Neuronal stem cell (in vitro differentiated cells): ENCODE measurements around the gene ZNF568.

Source experiments
- DNase-seq: peaks from one replicate; pipeline ENCODE4 v3.0.0-alpha.2; 2013; ENCODE audit warnings: low spot score
- H2AFZ ChIP-seq: one replicate; pipeline ENCODE4 v1.6.1; 2013; ENCODE audit warnings: mild to moderate bottlenecking, low read length, inconsistent platforms
- H2AK5ac ChIP-seq: 2 replicates; pipeline ENCODE4 v1.6.1; 2013; ENCODE audit warnings: low read depth, mild to moderate bottlenecking, inconsistent platforms, low read length, moderate library complexity, mixed read lengths
- H2BK120ac ChIP-seq: 2 replicates; pipeline ENCODE4 v1.6.1; 2013; ENCODE audit warnings: low read depth, mild to moderate bottlenecking, inconsistent platforms, low read length, moderate library complexity, mixed read lengths
- H2BK12ac ChIP-seq: one replicate; pipeline ENCODE4 v1.6.1; 2013; ENCODE audit warnings: low read length, inconsistent platforms
- H2BK15ac ChIP-seq: 2 replicates; pipeline ENCODE4 v1.6.1; 2013; ENCODE audit warnings: mild to moderate bottlenecking, low read length, inconsistent platforms, mixed read lengths
- H2BK5ac ChIP-seq: one replicate; pipeline ENCODE4 v1.6.1; 2013; ENCODE audit warnings: inconsistent platforms, mild to moderate bottlenecking, low read length, moderate library complexity
- H3K14ac ChIP-seq: one replicate; pipeline ENCODE4 v1.6.1; 2013; ENCODE audit warnings: low read length, inconsistent platforms
- H3K18ac ChIP-seq: 2 replicates; pipeline ENCODE4 v1.6.1; 2013; ENCODE audit warnings: low read length, inconsistent platforms
- H3K23ac ChIP-seq: 2 replicates; pipeline ENCODE4 v1.6.1; 2013; ENCODE audit warnings: low read depth, mild to moderate bottlenecking, mixed read lengths, low read length, inconsistent platforms; ENCODE audit not compliant: poor library complexity
- H3K27ac ChIP-seq: replicated peaks from 3 replicates; pipeline ENCODE4 v1.5.1; 2013; ENCODE audit warnings: low read length, inconsistent platforms
- H3K27me3 ChIP-seq, 3 experiments: 2 replicates each; pipeline ENCODE4 v1.6.1; 2013; ENCODE audit warnings: low read length in 3 of 3, mild to moderate bottlenecking in 2 of 3, inconsistent platforms in 1 of 3, low read depth in 1 of 3, mixed read lengths in 1 of 3, moderate library complexity in 1 of 3; ENCODE audit not compliant: control insufficient read depth in 3 of 3, insufficient read depth in 3 of 3
- H3K36me3 ChIP-seq, 2 donors: replicated peaks in 1 of 2; 2 replicates each; pipeline ENCODE4 v1.6.1; 2013; ENCODE audit warnings: low read length in 2 of 2; ENCODE audit not compliant: control insufficient read depth in 2 of 2, insufficient read depth in 2 of 2
- H3K4ac ChIP-seq: 2 replicates; pipeline ENCODE4 v1.6.1; 2013; ENCODE audit warnings: inconsistent platforms, mild to moderate bottlenecking, low read length, moderate library complexity
- H3K4me1 ChIP-seq, 2 donors: 1 replicate in 1 of 2; 2 replicates in 1 of 2; pipeline ENCODE4 v1.6.1; 2013; ENCODE audit warnings: low read length in 2 of 2, low read depth in 1 of 2; ENCODE audit not compliant: control insufficient read depth in 2 of 2, insufficient read depth in 1 of 2
- H3K4me2 ChIP-seq: one replicate; pipeline ENCODE4 v1.6.1; 2013; ENCODE audit warnings: mild to moderate bottlenecking, low read length, inconsistent platforms; ENCODE audit not compliant: insufficient read depth, poor library complexity, severe bottlenecking
- H3K4me3 ChIP-seq, 2 donors: 2 replicates each; pipeline ENCODE4 v1.5.1; 2013; ENCODE audit warnings: low read length in 2 of 2, mild to moderate bottlenecking in 2 of 2, inconsistent platforms in 1 of 2, moderate library complexity in 1 of 2
- H3K79me1 ChIP-seq: one replicate; pipeline ENCODE4 v1.6.1; 2013; ENCODE audit warnings: low read depth, mild to moderate bottlenecking, inconsistent platforms, low read length, moderate library complexity
- H3K9ac ChIP-seq: one replicate; pipeline ENCODE4 v1.6.1; 2013; ENCODE audit warnings: mild to moderate bottlenecking, low read depth, low read length, inconsistent platforms; ENCODE audit not compliant: poor library complexity
- H3K9me3 ChIP-seq, 2 donors: replicated peaks in 1 of 2; 2 replicates each; pipeline versions ENCODE3 to v1.6.1; 2013; ENCODE audit warnings: low read length in 2 of 2, mild to moderate bottlenecking in 2 of 2, inconsistent platforms in 1 of 2, low read depth in 1 of 2, mixed read lengths in 1 of 2, moderate library complexity in 1 of 2; ENCODE audit not compliant: control insufficient read depth in 2 of 2, insufficient read depth in 1 of 2
- H4K8ac ChIP-seq: one replicate; pipeline ENCODE4 v1.6.1; 2013; ENCODE audit warnings: low read depth, mild to moderate bottlenecking, inconsistent platforms, low read length, moderate library complexity
- H4K91ac ChIP-seq: one replicate; pipeline ENCODE4 v1.6.1; 2013; ENCODE audit warnings: low read length, low read depth, mild to moderate bottlenecking, inconsistent platforms; ENCODE audit not compliant: poor library complexity
- WGBS, 2 donors: extraction: QIAGEN DNeasy Blood & Tissue Kit; methylation state at CpG; one replicate each; pipeline ENCODE4 v1.1.7; 2013; ENCODE audit warnings: missing lambda C conversion rate in 2 of 2, mixed read lengths in 1 of 2; ENCODE audit not compliant: insufficient read length in 2 of 2, insufficient replicate concordance in 1 of 2; ENCODE audit errors: extremely low coverage in 2 of 2; 5-methylcytosine and 5-hydroxymethylcytosine counted together

ZNF568 gene

GRCh38 chr19:36931684-36932083 lies 15.6 kb downstream of the ZNF568 start:
- Histone ChIP-seq H2AFZ (no peak overlapping the region), H3K14ac (no peak overlapping the region), H3K4ac (no peak overlapping the region), H2BK15ac (no peak overlapping the region), H2BK12ac (no peak overlapping the region), H3K4me2 (no peak overlapping the region), H2BK5ac (no peak overlapping the region), H3K9ac (no peak overlapping the region), H3K4me3 (no peak overlapping the region), H2AK5ac (no peak overlapping the region), H3K23ac (no peak overlapping the region), H3K27ac (no peak overlapping the region), H3K9me3 (peaks cover 4 to 59% of the 10 kb centered on the region in 2 donors), H4K91ac (no peak overlapping the region), H4K8ac (no peak overlapping the region), H3K79me1 (no peaks in the 10 kb centered on the region), H3K4me1 (no peaks in the 10 kb centered on the region), H3K18ac (no peak overlapping the region), H2BK120ac (no peak overlapping the region), H3K36me3 (peaks cover 0 to 26% of the 10 kb centered on the region in 2 donors), H3K27me3 (no peaks in the 10 kb centered on the region)
- no peak for DNase-seq
- WGBS, 2 donors, result no CpG with 5 or more reads among the region's 2 CpGs

- Histone ChIP-seq H3K36me3 (peaks cover 1 to 66% of the 10 kb centered on the region in 2 donors), H3K4ac (no peak overlapping the region), H2BK120ac (no peak overlapping the region), H3K27me3 (no peaks in the 10 kb centered on the region), H3K18ac (no peak overlapping the region), H2BK5ac (no peak overlapping the region), H3K79me1 (no peaks in the 10 kb centered on the region), H4K91ac (no peak overlapping the region), H3K23ac (no peak overlapping the region), H4K8ac (no peak overlapping the region), H2BK15ac (no peak overlapping the region), H3K4me1 (no peaks in the 10 kb centered on the region), H2BK12ac (no peak overlapping the region), H3K4me2 (no peak overlapping the region), H3K9me3 (peaks cover 2 to 66% of the 10 kb centered on the region in 2 donors), H2AK5ac (no peak overlapping the region), H3K14ac (no peak overlapping the region), H3K9ac (no peak overlapping the region), H3K4me3 (no peak overlapping the region), H3K27ac (no peak overlapping the region), H2AFZ (no peak overlapping the region)
- DNase-seq, result no peak
These were observed 23.0 kb downstream of the ZNF568 start for GRCh38 chr19:36939153-36939552.

- no peak overlapping the region for H3K18ac ChIP-seq
- no peak overlapping the region for H4K8ac ChIP-seq
- H2BK120ac ChIP-seq, result no peak overlapping the region
- H3K23ac ChIP-seq, result no peak overlapping the region
- no peak overlapping the region for H2BK12ac ChIP-seq
- H3K4me1 ChIP-seq, result no peaks in the 10 kb centered on the region
- no CpG with 5 or more reads among the region's 5 CpGs for WGBS, 2 donors
- peaks cover 6 to 78% of the 10 kb centered on the region in 2 donors for H3K9me3 ChIP-seq
- peaks cover 1 to 42% of the 10 kb centered on the region in 2 donors for H3K36me3 ChIP-seq
- no peaks in the 10 kb centered on the region for H3K27me3 ChIP-seq
- no peak overlapping the region for H3K4me3 ChIP-seq
- no peak for DNase-seq
- no peak overlapping the region for H2AFZ ChIP-seq
- H3K9ac ChIP-seq, result no peak overlapping the region
- H2BK5ac ChIP-seq, result no peak overlapping the region
- no peak overlapping the region for H2AK5ac ChIP-seq
- no peak overlapping the region for H3K14ac ChIP-seq
- no peak overlapping the region for H4K91ac ChIP-seq
- no peak overlapping the region for H3K4ac ChIP-seq
- H2BK15ac ChIP-seq, result no peak overlapping the region
- no peaks in the 10 kb centered on the region for H3K79me1 ChIP-seq
- H3K27ac ChIP-seq, result no peak overlapping the region
- H3K4me2 ChIP-seq, result no peak overlapping the region
These were observed 34.4 kb downstream of the ZNF568 start for GRCh38 chr19:36950335-36951119.

- no peak overlapping the region for H2BK15ac ChIP-seq
- H3K18ac ChIP-seq, result no peak overlapping the region
- H3K79me1 ChIP-seq, result no peaks in the 10 kb centered on the region
- H3K4me1 ChIP-seq, result no peaks in the 10 kb centered on the region
- H2BK12ac ChIP-seq, result no peak overlapping the region
- no peak overlapping the region for H3K4me2 ChIP-seq
- no peak overlapping the region for H3K23ac ChIP-seq
- H3K4ac ChIP-seq, result no peak overlapping the region
- no peak overlapping the region for H3K14ac ChIP-seq
- no peak overlapping the region for H2AK5ac ChIP-seq
- H3K9ac ChIP-seq, result no peak overlapping the region
- H3K9me3 ChIP-seq, result peaks cover 6 to 13% of the 10 kb centered on the region in 2 donors
- H2BK5ac ChIP-seq, result no peak overlapping the region
- no peak overlapping the region for H3K27ac ChIP-seq
- no peaks in the 10 kb centered on the region for H3K27me3 ChIP-seq
- H3K4me3 ChIP-seq, result no peak overlapping the region
- H2BK120ac ChIP-seq, result no peak overlapping the region
- no CpG with 5 or more reads among the region's 6 CpGs for WGBS, 2 donors
- no peaks in the 10 kb centered on the region for H3K36me3 ChIP-seq
- no peak for DNase-seq
- H4K91ac ChIP-seq, result no peak overlapping the region
- no peak overlapping the region for H4K8ac ChIP-seq
- no peak overlapping the region for H2AFZ ChIP-seq
These were observed 46.2 kb downstream of the ZNF568 start for GRCh38 chr19:36962346-36962745.
